ENCODE measurements around the gene ZMIZ2. TPM values are rescaled to one million over a fixed set of nuclear protein-coding genes. Genes with fewer than 3 reads are reported as not detected.

Gene ZMIZ2
- total and polyA plus RNA-seq, 2 of the 8 experiments (the other 6 are each of a cell fraction or from before 2014, with no cell fraction given), result 24.4 to 66.4 TPM

DNA sequence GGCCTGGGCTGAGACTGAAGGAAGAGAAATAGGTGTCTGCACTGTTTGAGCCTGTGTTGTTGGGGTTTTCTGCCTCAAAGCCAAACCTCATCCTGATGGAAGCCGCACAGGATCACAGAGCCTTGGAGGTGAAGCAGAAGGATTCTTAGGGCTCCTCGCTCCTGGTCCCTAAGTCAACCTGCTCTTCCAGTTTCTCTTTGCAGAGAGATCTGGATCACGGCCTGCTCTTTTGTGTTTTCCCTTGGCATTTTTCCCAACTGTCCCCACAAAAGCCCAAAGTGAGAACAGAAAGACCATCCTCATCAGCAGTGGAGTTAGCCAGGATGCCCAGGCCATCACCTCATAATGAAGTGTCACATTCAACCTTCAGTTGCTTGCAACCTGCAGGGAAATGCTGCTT is 27.6 kb downstream of the ZMIZ2 start:
- H2AK5ac ChIP-seq (ENCODE audit: low read depth, low read length), result no peak overlapping the region
- H3K9me3 ChIP-seq (ENCODE audit: insufficient read depth in 2 of 2, low read depth in 1 of 2, low read length in 1 of 2), result no peaks in the 10 kb centered on the region; a peak in 1 of 4 replicates
- H3K56ac ChIP-seq (replicated peaks; ENCODE audit: insufficient read length, low read depth, low read length), result no peak overlapping the region
- H3K27me3 ChIP-seq (replicated peaks in 1 of 4; ENCODE audit: control insufficient read depth in 3 of 4, extremely low read depth in 1 of 4, insufficient read depth in 3 of 4, low read length in 3 of 4), result no peaks in the 10 kb centered on the region
- no peak for DNase-seq (ENCODE audit: low read depth in 1 of 2, low spot score in 2 of 2)
- FAIRE-seq, result no peak
- no peak overlapping the region for H2BK15ac ChIP-seq (ENCODE audit: low read length)
- H4K5ac ChIP-seq (ENCODE audit: insufficient read length, low read depth, low read length), result no peak overlapping the region
- H2BK120ac ChIP-seq (replicated peaks; ENCODE audit: low read depth, low read length), result no peak overlapping the region
- no peak overlapping the region for H2BK20ac ChIP-seq (ENCODE audit: low read length)
- peak overlapping the region; percentile 54 for H4K8ac ChIP-seq (ENCODE audit: extremely low read depth, insufficient read depth, low read length)
- no peaks in the 10 kb centered on the region for H3K23me2 ChIP-seq (ENCODE audit: low read depth, low read length)
- no peaks in the 10 kb centered on the region for H3K79me1 ChIP-seq (ENCODE audit: low read depth, low read length)
- H4K91ac ChIP-seq (replicated peaks; ENCODE audit: insufficient read length, low read length), result no peak overlapping the region
- H2BK5ac ChIP-seq (ENCODE audit: low read depth, low read length), result no peak overlapping the region
- WGBS, 2 experiments (ENCODE audit: extremely low coverage in 1 of 2, insufficient coverage in 1 of 2, insufficient read length in 1 of 2, insufficient replicate concordance in 2 of 2, low coverage in 1 of 2, low lambda C conversion rate in 2 of 2, missing lambda C conversion rate in 1 of 2), result 84% methylated on average over 3 of the region's 3 CpGs; no CpG with 5 or more reads in 1 of the 2 experiments
- H3K36me3 ChIP-seq (ENCODE audit: control insufficient read depth in 2 of 4, insufficient read depth in 4 of 4, low read length in 3 of 4), result no peaks in the 10 kb centered on the region
- ChIA-PET POLR2A (ENCODE audit: partially characterized antibody) (interaction anchor here (1.1 to 1.2 kb wide), 2 partner anchors 21 to 72 kb away, joined by 3 to 4 read pairs; partner anchors contain the start of genes H2AZ2 and PPIA), CTCF (ENCODE audit: partially characterized antibody) (interaction anchor here (1.1 kb wide), 1 partner anchor 18 kb away, joined by 4 read pairs; no protein-coding TSS in a partner anchor)
- H2BK12ac ChIP-seq (ENCODE audit: low read depth, low read length), result no peak overlapping the region
- H3K79me2 ChIP-seq (ENCODE audit: control insufficient read depth in 1 of 2, insufficient read depth in 2 of 2, low read length in 2 of 2), result no peaks in the 10 kb centered on the region
- no peak overlapping the region for H3K4ac ChIP-seq (replicated peaks; ENCODE audit: insufficient read length, low read depth, low read length)
- H4K20me1 ChIP-seq (replicated peaks in 1 of 2; ENCODE audit: control insufficient read depth in 1 of 2, insufficient read depth in 2 of 2, low read length in 2 of 2), result peaks cover 0 to 3% of the 10 kb centered on the region in 2 experiments
- H3K14ac ChIP-seq (ENCODE audit: insufficient read length), result no peak overlapping the region
- H2AFZ ChIP-seq (ENCODE audit: low read length), result no peak overlapping the region
- no peak overlapping the region for H3K23ac ChIP-seq (ENCODE audit: insufficient read length)
- TF ChIP-seq SAP30 (IDR thresholded peaks at IDR 0.05; ENCODE audit: insufficient read depth, insufficient replicate concordance, low read length), result no peak
- no peak for TF ChIP-seq BACH1 (IDR thresholded peaks at IDR 0.05; ENCODE audit: low read length)
- TF ChIP-seq GTF2F1 (IDR thresholded peaks at IDR 0.05; ENCODE audit: borderline replicate concordance, low read depth, low read length), result no peak
- no peak for TF ChIP-seq NANOG (IDR thresholded peaks at IDR 0.05; ENCODE audit: insufficient read depth, low read depth, low read length, poor library complexity, severe bottlenecking)
- TF ChIP-seq CTBP2 (IDR thresholded peaks at IDR 0.05; ENCODE audit: borderline replicate concordance, insufficient read depth, insufficient read length, low read length), result no peak
- no peak for TF ChIP-seq EZH2 (IDR thresholded peaks at IDR 0.05; ENCODE audit: low read depth, low read length, severe bottlenecking)
- TF ChIP-seq JUN (IDR thresholded peaks at IDR 0.05; ENCODE audit: low read depth, low read length), result no peak
- TF ChIP-seq RAD21 (IDR thresholded peaks at IDR 0.05 in 1 of 2, conservative IDR thresholded peaks at IDR 0.05 in 1 of 2; ENCODE audit: low read depth in 2 of 2, low read length in 2 of 2), result no peak
- TF ChIP-seq RNF2 (IDR thresholded peaks at IDR 0.05; ENCODE audit: borderline replicate concordance, low read depth, low read length, missing control alignments, poor library complexity, severe bottlenecking), result no peak
- no peak for TF ChIP-seq POU5F1 (IDR thresholded peaks at IDR 0.05; ENCODE audit: low read depth, low read length)
- TF ChIP-seq HDAC6 (IDR thresholded peaks at IDR 0.05; ENCODE audit: low read depth, low read length), result no peak
- TF ChIP-seq TEAD4 (IDR thresholded peaks at IDR 0.05; ENCODE audit: low read depth, low read length), result no peak
- H3K4me1 ChIP-seq (replicated peaks in 1 of 4; ENCODE audit: control insufficient read depth in 3 of 4, insufficient read depth in 4 of 4, low read length in 3 of 4), result no peaks in the 10 kb centered on the region
- no peak overlapping the region for H3K4me3 ChIP-seq (ENCODE audit: extremely low read depth in 1 of 4, insufficient read depth in 2 of 4, low read depth in 3 of 4, low read length in 4 of 4)
- no peak overlapping the region for H3K4me2 ChIP-seq (ENCODE audit: insufficient read depth in 1 of 2, low read depth in 2 of 2, low read length in 2 of 2)
- no peak overlapping the region for H3K9ac ChIP-seq (replicated peaks in 1 of 4; ENCODE audit: extremely low read depth in 1 of 4, low read depth in 3 of 4, low read length in 3 of 4)
- no peak overlapping the region for H3K18ac ChIP-seq (ENCODE audit: extremely low read depth, low read length)
- H3K27ac ChIP-seq (ENCODE audit: low read depth, low read length), result no peak overlapping the region

Measured in H1 (cell line).